ENCODE measurements around the gene GPRIN2.

Gene GPRIN2

DNA sequence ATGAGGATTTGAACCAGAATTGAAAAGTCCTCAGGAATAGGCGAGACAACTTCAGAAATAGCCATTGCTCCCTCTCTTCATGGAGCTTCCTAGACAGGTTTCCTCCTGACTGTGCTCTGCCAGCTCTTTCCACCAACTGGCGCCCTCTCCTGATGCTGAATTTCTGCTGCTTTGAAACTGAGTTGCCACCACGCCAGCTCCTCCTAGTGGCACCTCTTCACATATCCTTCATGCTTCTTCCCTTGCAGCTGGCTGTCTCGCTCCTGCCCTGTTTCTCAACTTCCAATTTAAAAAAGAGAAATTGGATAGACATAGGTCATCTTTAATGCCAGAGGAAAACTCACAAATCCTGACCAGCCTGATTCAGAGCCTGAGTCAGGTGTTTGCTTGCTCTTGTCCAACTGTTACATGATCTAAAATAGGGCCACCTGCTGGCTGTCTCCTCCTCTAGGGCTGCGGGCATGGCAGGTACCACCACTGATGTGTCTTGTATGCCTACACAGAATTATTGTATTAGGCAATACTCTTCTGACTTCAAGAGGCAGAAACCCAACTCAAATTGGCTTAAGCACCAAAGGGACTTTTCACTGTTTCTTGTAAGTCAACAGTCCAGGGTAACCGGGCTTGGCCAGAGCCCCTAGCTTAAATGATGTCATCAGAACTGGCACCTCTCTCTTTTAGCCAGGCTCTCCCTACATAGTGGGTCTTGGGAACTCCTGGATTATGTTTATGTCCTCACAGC lies 9.3 kb upstream of the GPRIN2 start:
- peak; percentile 80 for DNase-seq

DNA sequence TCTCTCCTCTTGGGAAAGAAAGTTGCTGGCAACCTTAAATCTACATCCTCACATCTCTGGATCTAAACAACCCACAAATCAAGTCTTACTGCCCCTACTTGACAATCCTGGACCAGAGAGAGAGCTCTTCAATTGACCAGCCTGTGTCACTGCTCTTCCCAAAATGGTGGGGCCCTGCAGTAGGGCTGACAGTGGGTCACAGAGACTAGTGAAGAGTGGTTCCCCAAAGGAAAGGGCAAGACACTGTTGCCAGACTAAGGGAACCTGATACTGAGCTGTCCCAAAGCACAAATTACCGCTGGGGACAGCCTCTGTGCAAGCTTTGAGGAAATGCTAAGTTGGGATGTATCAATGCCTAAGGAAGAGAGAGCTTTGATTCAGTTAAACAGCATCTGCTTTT lies 4.5 kb upstream of the GPRIN2 start:
- no peak for DNase-seq

DNA sequence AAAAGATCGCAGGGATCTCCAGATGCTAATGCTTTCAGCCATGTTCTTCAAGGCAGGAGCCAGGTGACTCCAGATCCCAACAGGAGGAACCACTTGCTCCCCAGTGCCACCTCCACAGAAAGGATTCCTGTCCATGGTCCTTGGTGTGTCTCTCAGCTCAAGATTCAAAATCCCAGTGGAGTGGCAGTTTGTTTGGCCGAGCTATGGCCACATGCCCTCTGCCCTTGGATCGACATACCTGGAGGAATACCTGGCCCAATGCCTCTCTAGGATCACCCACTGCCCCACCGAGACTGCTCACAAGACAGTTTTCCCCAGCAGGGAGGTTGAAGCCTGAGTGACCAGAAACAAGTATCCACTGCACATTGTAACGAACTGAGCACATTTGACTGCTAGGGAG lies 3.9 kb upstream of the GPRIN2 start:
- DNase-seq = no peak

DNA sequence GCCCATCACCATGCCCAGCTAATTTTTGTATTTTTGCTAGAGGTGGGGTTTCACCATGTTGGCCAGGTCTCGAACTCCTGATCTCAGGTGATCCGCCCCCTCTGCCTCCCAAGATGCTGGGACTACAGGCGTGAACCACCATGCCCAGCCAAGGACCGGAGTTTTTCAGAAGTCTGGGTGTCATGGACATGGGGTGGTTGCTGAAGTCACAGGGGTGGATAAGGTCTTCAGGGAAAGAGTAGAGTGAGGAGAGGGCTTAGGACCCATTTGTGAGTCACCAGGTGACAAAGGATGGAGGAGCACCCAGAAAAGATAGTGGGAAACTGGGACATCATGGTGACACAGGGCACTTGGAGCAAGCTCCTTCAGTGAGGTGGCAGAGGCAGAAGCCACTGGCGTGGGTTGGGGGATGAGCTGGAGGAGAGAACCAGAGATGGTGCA lies 2.8 kb upstream of the GPRIN2 start:
- no peak for DNase-seq

DNA sequence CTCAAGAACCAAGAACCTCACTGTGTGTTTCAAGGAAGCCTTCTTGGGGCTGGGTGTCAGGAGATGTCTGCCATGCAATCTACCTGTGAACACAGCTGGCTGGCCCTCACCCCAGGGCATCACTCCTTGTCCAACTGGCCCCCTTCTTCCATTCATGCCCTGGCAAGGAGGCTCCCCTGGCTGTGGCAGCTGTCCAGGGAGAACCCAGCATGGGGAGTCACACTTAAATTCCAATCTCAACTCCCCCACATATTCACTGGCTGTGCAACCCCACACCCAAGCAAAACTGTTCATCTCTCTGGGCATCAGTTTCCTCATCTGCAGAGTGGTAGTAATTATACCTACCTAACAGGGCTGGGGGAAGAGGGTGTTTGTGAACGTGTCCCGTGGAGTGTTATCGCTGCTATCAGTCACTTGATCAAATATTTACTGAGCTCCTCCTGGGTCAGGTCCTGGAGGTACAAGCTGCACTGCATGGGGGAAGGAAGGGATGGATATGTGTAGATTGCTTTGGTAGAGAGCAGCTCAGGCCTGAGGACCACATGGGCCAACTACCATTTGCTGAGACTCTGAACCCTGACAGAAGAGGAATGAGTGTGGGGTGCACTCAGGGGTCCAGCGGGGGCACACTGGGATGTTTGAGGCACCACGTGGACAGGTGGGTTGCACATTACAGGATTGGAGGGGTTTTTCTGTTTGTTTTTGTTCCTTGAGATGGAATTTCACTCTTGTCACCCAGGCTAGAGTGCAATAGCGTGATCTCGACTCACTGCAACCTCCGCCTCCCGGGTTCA lies 2.1 kb upstream of the GPRIN2 start:
- no peak for DNase-seq

DNA sequence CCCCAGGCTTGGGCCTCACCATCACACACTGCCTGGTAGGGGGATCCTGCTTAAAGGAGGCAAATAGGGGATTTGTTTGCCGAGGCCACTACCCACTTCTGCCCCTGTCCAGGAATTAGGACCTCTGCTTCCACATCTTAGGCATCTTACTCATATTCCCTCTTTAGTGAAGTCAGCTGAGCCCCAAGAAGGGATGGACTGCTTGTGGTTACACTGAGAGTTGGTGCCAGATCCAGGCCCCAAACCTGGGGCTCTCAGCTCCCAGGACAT lies 1.6 kb upstream of the GPRIN2 start:
- no peak for DNase-seq

DNA sequence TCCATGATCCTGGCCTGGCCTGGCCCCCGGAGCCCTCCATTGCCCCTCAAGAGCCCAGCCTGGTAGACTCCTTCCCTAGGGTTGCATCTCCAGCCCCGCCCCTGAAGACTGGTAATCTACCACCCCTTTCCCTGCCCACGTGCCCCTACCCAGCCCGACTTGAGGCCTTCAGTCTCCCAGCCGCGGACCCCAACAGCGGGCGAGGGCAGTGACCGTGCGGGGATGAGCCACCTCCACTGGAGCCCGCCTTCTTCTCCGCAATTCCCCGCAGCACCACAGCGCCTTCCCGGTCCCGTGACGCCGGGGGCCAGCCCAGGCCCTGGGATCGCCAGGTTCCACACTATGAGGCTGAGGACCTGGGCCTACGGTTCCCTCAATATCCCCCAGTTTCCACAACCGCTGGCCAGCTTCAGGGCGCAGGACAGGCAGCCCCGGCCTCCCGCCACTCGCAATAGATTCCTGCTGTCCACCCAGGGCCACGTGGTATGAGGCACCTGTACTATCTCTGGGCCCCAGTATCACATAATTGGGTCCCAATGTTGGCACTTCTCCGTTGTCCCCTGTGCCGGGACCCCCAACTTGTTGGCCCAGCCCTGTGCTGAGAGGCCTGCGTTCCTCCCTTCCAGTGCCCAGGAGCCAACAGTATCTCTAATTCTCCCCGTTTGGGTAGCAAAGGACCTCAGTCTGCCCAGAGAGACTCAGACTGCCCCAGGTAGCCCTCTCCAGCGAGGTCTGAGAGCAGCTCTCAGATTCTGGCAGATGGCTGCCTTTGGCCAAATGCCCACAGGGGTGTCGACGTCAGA lies 1.1 kb upstream of the GPRIN2 start:
- DNase-seq = no peak

DNA sequence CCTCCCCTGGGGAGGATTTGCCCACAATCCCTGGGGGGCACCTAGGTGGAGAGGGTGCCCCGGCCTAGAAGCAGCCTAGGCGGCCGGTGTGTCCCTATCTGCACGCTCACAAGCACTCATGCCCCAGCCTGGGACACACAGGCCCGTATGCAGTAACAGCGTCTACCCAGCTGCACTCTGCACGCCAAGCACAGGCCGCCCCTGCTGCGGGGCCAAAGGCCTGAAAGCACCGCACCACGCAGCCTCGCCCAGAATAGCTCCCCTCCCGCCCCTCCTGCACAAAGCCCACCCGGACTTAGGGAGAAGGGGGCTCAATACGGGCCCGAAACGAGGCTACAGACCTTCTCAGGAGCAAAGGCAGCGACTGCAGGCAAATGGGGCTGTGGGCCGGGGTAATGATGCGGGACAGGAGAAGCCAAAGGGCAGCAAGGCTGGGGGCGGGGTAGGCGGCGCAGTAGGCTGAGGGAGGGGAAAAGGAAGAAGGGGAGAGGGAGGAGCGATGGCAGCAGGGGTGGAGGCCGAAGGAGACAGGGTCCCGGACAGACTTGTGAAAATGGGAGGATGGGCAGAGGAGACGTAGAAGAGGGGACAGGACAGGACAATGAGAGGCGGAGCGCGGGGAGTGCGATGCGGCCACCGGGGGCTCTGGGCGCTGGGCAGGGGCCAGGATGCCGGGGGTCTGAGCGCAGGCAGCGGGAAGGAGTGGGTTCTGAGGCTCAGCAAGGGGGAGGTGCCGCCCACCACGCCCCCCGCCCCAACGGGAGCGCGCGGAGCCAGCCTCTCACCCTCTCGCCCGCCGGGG lies 544 bp downstream of the GPRIN2 start:
- DNase-seq = no peak

DNA sequence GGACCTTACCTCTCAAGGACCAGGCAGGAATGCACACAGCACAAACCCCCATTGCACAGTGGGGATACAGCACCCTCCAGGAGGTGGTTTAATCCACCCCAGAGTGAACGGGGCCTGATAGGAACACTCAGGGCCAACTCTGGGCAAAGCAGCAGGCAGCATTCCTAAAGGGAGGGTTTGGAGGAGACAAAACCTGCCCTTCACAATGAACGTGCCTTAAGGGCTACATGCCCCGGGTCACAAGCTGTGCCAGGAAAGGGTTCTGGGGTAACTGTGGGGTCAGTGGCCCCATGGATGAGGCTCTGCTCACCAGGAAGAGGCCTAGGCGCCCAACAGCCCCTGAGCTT lies 1.1 kb downstream of the GPRIN2 start:
- DNase-seq = no peak

DNA sequence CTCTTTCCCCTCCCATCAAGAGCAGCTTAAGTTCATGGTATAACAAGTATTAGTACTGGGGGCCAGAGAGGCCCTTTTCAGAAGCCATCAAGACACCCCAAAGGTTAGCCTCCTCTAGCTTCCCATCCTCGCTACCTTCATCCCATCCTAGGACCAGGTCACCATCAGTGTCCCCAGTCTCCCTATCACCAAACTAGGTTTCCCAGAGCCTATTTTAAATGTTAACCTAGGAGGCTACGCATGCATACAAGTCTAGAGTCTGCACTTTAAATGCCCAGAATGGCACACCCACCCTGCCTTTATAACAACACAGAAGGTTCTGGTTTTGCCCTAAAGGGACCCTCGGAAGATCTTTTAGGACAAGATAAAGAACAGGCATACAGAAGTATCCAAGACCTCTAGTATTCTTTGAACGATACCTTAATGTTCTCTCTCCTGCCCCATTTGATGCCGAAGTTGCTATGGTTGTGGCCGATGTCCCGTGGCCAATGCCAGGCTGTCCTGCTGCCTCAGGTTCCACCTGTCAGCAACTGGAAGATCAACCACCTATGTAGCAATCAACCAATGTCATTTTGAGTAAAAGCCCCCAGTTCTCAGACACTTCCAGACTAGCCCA lies 2.2 kb downstream of the GPRIN2 start:
- no peak for DNase-seq

DNA sequence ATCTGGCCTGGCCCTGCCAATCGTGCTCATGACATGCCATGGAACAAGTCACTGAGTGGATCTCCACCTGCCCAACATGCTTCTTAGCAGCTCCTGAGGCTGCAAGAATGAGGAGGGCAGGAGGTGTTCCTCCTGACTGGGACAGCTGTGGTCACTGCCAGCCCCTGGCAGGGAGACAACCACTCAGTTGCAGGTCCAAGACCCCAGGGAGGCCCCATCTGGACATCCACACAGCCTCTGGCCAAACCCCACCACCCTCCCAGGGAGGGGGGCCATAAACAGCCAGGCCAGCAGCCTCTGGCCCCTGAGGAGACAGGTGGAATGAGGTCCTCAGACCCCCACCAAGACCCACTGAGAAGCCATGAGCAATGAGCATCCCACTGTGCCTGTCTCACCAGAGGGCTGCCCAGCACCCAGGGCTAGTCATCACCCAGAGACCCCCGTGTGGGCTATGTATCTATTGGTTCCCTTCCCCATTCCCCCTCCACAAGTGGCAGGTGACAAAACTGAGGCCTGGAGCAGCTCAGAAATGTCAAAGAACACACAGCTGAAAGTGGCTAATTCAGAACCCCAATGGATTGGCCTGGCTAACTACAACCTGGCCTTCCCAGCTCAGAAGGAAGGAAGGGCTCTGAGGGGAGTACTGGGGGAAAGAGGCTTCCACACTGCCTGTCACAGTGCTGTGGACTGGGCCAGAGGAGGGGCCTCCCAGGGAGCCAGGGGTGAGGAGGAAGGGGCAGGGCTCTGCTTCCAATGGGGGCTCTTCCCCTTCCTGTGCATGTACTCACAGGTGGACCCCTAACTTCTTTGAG lies 3.0 kb downstream of the GPRIN2 start:
- no peak for DNase-seq

DNA sequence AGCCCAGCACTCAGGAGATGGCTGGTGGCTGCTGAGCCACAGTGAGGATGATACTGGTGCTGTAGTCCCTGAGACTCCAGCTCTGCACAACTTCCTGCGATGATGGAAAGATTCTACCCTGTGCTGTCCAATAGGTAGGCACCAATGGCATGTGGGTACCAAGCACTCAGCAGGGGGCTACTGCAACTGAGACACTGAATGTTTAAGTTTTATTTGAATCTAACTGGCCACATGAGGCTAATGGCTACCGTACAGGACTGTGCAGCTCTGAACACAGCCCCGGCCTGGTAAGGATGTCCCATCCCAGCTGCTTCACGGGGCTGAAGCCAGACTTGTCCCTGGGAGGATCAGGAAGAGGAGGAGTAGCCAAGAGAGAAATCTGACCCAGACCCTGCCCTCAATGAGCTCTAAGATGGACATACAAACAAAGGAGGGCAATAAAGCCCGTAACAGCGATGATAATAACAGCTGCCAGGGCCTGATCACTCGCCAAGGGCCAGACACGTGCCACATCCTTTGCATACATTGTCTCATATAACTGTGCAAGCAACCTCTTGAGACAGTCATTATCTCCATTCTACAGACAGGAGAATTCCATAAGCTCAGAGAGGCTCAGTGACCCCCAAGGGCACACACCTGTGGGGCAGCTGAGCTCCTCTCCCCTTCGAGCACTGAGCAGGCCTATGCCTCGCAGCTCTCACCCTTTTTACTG lies 3.8 kb downstream of the GPRIN2 start:
- no peak for DNase-seq

DNA sequence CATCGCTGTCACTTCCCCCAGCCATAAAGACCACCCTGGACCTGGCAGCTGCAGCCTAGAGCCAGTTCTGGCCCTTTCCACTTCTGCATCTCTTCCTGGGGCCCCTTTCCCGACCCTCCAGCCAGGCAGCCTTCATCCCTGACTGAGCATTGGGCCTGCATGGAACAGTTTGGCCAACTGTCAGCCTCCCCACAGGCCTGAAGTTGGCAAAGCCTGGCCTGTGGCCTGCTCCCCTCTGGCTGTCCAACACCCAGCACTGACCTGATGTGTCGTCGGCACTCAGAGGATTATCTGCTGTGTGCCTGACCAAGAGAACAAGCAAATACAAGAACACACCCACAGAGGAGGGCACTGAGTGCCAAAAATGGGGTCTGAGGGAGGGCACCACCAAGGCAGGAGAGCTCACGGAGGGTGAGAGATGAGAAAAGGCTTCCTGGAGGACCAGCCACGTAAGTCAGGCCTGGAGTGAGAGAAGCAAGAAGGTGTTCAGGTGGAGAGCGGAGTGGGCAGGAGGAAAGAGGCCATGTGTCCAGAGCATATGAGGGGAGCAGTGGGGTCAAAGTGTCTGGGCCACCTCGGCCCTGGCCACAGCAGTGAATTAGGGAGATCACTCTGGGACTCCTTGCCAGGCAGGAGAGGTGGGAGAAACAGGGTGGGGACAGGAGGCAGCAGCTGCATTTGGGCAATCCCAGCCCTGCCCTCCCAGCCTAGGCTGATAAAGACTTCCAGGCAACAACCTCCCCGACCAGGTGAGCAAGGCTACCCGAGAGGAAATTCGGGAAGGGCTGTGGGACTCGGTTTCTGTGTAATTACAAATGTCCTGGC lies 4.5 kb downstream of the GPRIN2 start:
- no peak for DNase-seq

DNA sequence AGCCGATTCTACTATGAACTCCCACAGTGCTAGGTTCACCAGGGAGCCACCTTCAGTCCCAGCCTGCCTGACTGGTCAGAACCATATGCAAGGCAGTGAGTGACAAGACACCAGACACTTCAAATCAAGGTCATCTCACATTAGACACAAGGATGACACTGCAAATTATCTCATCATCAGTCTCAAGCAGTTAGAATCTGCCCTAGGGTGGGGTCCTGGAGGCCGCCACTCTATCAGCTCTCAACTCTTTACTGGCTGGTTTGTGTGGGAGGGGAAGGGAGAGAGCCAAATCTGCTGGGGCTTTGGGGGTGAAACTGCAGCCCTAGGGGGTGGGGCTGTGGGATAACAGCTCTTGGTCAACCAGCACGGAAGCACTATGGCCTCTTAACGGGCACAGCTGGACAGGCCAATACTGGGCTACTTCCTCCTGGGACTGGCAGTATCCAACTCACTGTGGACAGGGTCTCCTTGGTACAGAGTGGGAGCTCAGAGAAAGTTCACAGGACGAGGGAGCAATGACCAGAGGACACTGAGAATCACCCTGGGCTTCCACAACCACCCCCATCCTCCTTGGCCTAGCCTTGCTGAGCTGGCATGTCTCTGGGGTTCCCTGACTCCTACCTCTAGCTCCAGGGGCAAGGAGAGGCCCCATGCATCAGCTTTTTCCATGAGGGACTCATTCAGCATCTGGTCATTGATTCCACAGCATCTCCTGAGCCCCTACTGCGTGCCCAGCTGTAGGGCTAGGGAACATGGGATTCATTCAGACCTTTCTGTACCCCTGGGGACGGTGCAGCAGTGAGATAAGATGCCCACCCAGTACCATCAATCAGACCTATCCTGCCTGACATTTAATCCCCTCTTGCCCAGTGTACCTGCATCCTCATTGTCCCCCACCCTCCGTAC lies 5.4 kb downstream of the GPRIN2 start:
- peak; percentile 49 for DNase-seq

DNA sequence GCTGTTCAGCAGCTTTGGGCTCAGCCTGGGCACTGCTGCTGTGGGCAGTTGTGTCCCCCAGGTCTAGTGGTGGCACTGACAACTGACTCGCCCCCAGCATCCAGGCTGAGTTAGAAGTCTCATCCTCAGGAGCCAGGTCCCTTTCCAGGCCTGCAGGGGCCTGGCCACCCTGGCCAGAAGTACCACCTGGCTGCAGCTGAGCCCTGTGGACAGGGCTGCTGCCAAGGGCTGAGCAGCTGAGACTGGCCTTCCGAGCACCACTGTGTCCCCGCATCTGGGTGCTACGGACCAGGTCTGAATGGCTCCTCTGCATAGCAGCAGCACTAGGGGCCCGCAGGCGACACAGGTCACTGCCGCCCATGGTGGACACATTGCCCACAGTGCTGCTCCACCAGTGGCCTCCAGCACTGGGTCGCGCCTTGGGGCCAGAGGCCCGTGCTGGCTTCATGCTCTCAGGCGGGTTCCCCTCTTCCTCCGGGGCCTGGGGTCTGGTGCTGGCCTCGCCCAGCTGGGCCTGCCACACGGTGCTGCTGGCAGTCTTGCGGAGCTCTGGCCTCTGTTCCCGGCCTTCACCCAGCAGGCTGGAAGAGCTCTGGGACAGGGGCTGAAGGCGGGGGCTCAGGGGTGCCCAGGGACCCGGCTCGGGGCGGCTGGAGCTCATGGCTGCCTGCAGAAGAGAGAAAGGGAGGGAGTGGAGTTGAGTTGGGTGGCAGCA lies 6.2 kb downstream of the GPRIN2 start:
- DNase-seq = no peak

DNA sequence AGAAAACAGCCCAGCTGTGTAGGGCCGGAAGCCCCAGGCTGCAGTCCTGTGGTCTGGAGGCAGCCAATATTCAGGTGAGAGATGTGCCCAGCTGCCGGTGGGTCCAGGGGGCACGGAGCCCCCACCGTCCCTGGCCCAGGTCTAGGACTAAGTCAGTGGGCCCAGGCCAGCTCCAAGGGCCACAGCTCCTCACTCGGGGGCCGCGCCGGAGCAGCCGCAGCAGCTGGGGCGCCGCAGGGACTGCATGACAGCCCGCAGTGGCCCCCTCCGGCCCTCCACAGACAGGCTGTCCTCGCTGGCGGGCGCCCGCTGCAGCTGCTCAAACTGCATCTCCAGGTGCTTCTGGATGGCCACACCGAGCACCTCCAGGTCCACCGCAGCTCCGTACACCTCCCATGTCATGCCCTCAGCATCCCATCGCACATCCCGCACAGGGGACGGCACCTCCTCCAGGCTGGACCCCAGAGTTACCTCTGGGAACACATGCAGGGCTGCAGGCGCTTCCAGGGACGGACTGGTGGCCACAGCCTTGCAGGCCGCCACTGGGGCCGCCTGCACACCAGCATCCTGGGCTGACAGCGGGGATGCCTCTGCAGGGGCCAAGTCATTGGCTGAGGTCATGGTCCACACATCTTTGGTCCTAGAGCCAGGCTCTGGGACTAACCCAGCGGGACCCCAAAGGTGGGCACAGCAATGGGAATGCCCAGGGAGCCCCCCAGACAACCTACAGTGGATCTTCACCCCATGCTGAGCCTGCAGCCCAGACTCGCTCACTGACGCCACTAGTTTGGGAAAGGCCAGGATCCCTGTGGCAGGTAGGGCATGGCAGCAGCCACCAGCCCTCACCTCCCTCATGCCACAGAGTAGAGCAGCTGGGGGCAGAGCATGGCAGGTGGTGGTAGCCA lies 7.0 kb downstream of the GPRIN2 start:
- DNase-seq = no peak

DNA sequence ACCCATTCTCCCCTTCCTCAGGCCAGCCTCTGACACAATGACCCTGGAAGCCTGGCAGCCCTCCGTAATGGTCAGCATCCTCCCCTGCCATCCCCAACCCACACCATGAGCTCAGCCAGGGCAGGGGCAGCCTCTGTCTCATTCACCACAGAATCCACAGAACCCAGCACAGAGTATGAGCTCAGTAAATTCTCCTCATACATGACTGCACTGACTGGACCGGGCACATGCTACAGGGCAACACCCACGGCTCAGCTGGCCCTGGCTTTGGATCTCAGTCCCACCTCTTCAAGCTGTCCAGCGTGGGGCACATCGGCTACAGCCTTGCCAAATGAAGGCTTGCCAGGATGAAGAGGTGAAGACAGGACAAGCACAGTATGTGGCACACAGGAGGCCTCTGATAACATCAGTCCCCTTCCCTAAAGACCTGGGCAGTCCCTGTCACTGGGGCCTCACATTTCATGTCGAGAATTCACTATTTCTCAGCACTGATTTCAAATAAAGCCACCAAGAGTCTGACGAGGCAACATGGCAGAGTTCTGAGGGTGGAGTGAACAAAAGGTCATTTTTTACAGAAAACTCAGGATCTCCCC lies 7.9 kb downstream of the GPRIN2 start:
- DNase-seq = no peak

Measured in hematopoietic multipotent progenitor cell treated with erythropoietin and hydrocortisone succinate and interleukin-3 and kit ligand, for 6 days (in vitro differentiated cells).